K562 (cell line): ENCODE measurements around the gene PCBP4. TPM values are rescaled to one million over a fixed set of nuclear protein-coding genes. Genes with fewer than 3 reads are reported as not detected.

Experiments
- ATAC-seq: fragments of 200-7000 bp; cut with Tn5 transposase; 3 replicates; pipeline ENCODE4 v1.9.1; 2020; ENCODE audit warnings: moderate library complexity
- BruUV-seq: library from RNA; stranded (reverse); fragments of 400-500 nt; replicated peaks from 2 replicates; lab custom pipeline; 2021; lab: Mats Ljungman, UMichigan
- CTCF ChIA-PET: fragments of 300-600 bp; formaldehyde crosslinking; extraction: SDS; loops from one replicate; lab custom pipeline; 2021; ENCODE audit warnings: low intra/inter-chr PET ratio; lab: Yijun Ruan, JAX
- POLR2A ChIA-PET: fragments of 300-600, 350-650 bp; sonication (Branson Sonifier 250); formaldehyde crosslinking; extraction: SDS; loops from one replicate; lab custom pipeline; 2021; ENCODE audit warnings: antibody characterized with exemption, inconsistent platforms; lab: Yijun Ruan, JAX
- DNase-seq, 4 experiments: peaks; one replicate each; pipeline versions ENCODE4 v3.0.0 to v3.0.0-alpha.2; 2011 to 2018; ENCODE audit warnings: low spot score in 3 of 4, mixed read lengths in 3 of 4; ENCODE audit errors: extremely low read depth in 1 of 4
- FAIRE-seq: peaks from 2 replicates; lab custom pipeline; 2011; peaks lifted over from hg19 to GRCh38; lab: Jason Lieb, UNC
- H2AFZ ChIP-seq: 2 replicates; pipeline ENCODE4 v1.6.0; 2011; ENCODE audit warnings: low read depth, low read length, control low read depth, inconsistent platforms
- H3K27ac ChIP-seq: fragments of 200-600 bp; 3 replicates; pipeline ENCODE4 v1.8.0; 2011; ENCODE audit warnings: low read depth, mild to moderate bottlenecking, control low read depth, inconsistent platforms, low read length, moderate library complexity, mixed read lengths; ENCODE audit errors: extremely low read depth
- H3K27me3 ChIP-seq, 2 experiments: fragments of 300-600 bp in 1 of 2; 2 replicates in 1 of 2; 3 replicates in 1 of 2; pipeline versions ENCODE4 v1.6.0 to v1.8.0; 2011; ENCODE audit warnings: inconsistent platforms in 2 of 2, low read length in 2 of 2, mild to moderate bottlenecking in 1 of 2, mixed read lengths in 1 of 2, moderate library complexity in 1 of 2; ENCODE audit not compliant: control insufficient read depth in 2 of 2, insufficient read depth in 2 of 2
- H3K36me3 ChIP-seq: fragments of 300-600 bp; 3 replicates; pipeline ENCODE4 v1.8.0; 2011; ENCODE audit warnings: mild to moderate bottlenecking, low read length, inconsistent platforms; ENCODE audit not compliant: control insufficient read depth, insufficient read depth
- H3K4me1 ChIP-seq, 2 experiments: fragments of 200-600 bp in 1 of 2; replicated peaks in 1 of 2; 2 replicates in 1 of 2; 3 replicates in 1 of 2; pipeline versions ENCODE4 v1.5.1 to v1.8.0; 2011; ENCODE audit warnings: inconsistent platforms in 2 of 2, low read length in 2 of 2, mild to moderate bottlenecking in 1 of 2, mixed read lengths in 1 of 2, moderate library complexity in 1 of 2; ENCODE audit not compliant: control insufficient read depth in 2 of 2, insufficient read depth in 2 of 2
- H3K4me2 ChIP-seq: 2 replicates; pipeline ENCODE4 v1.6.1; 2011; ENCODE audit warnings: low read length, control low read depth, inconsistent platforms, mixed read lengths; ENCODE audit not compliant: insufficient read depth
- H3K4me3 ChIP-seq: fragments of 200-600 bp; sonication (generic), shearing (Covaris generic); 2 replicates; pipeline ENCODE4 v1.5.1; 2016; ENCODE audit warnings: control low read depth, inconsistent platforms
- H3K79me2 ChIP-seq: fragments of 200-600 bp; 3 replicates; pipeline ENCODE4 v1.8.0; 2011; ENCODE audit warnings: low read length, inconsistent platforms; ENCODE audit not compliant: control insufficient read depth, insufficient read depth
- H3K9ac ChIP-seq, 2 experiments: 2 replicates each; pipeline versions ENCODE4 v1.6.0 to v1.6.1; 2011; ENCODE audit warnings: low read depth in 2 of 2, low read length in 2 of 2, control low read depth in 1 of 2, inconsistent platforms in 1 of 2, mild to moderate bottlenecking in 1 of 2, mixed read lengths in 1 of 2; ENCODE audit not compliant: insufficient read depth in 1 of 2
- H3K9me1 ChIP-seq: one replicate; pipeline ENCODE4 v1.6.0; 2011; ENCODE audit warnings: inconsistent platforms, mild to moderate bottlenecking, low read length, moderate library complexity; ENCODE audit not compliant: control insufficient read depth, insufficient read depth
- H3K9me3 ChIP-seq: replicated peaks from 2 replicates; pipeline ENCODE4 v1.5.1; 2011; ENCODE audit warnings: low read depth, low read length, inconsistent platforms; ENCODE audit not compliant: control insufficient read depth, insufficient read depth
- H4K20me1 ChIP-seq: replicated peaks from 2 replicates; pipeline ENCODE4 v1.6.1; 2011; ENCODE audit warnings: low read length, inconsistent platforms, mixed read lengths; ENCODE audit not compliant: control insufficient read depth, insufficient read depth
- CSDE1 ChIP-seq, 2 experiments: fragments of 450-650 bp; IDR thresholded peaks; 2 replicates each; pipeline ENCODE4 v1.6.1; 2016; ENCODE audit warnings: mild to moderate bottlenecking in 1 of 2
- EGR1 ChIP-seq: fragments of 450-650 bp; conservative IDR thresholded peaks from 2 replicates; pipeline ENCODE4 v1.6.1; 2017; ENCODE audit warnings: mild to moderate bottlenecking
- NFIC ChIP-seq: fragments of 450-650 bp; IDR thresholded peaks from 2 replicates; pipeline ENCODE4 v1.6.1; 2017; ENCODE audit warnings: mild to moderate bottlenecking, inconsistent platforms
- RFX1 ChIP-seq: fragments of 450-650 bp; IDR thresholded peaks from 2 replicates; pipeline ENCODE4 v1.6.1; 2016; ENCODE audit warnings: mild to moderate bottlenecking, moderate library complexity
- SPI1 ChIP-seq: IDR thresholded peaks from 2 replicates; pipeline ENCODE4 v1.6.1; 2011; ENCODE audit warnings: low read depth, low read length, control low read depth, borderline replicate concordance
- ZNF23 ChIP-seq: fragments of 250-450 bp; sonication (Bioruptor Pico); IDR thresholded peaks from 2 replicates; pipeline ENCODE4 v1.4.0; 2020; ENCODE audit warnings: mild to moderate bottlenecking
- ZNF239 ChIP-seq: fragments of 250-450 bp; sonication (Bioruptor Pico); IDR thresholded peaks from 2 replicates; pipeline ENCODE4 v1.4.0; 2020; ENCODE audit warnings: mild to moderate bottlenecking
- WGBS: fragments of 100-300 bp; shearing (Covaris generic); methylation state at CpG from one replicate; pipeline ENCODE4 v1.1.6; 2016; ENCODE audit warnings: low coverage, mixed read lengths; ENCODE audit not compliant: insufficient coverage; ENCODE audit errors: missing lambda C conversion rate; 5-methylcytosine and 5-hydroxymethylcytosine counted together
- in situ Hi-C: fragments of 300-500 bp; cut with MboI; formaldehyde crosslinking; loops from 4 replicates; pipeline ENCODE4 v1.15.0; 2018; ENCODE audit warnings: inconsistent platforms, mixed read lengths
- intact Hi-C: fragments of 100-400 bp; cut with micrococcal nuclease; formaldehyde crosslinking; loops from 2 replicates; pipeline ENCODE4 v1.14.2; 2022
- polyA plus RNA-seq, 8 experiments: library from polyadenylated mRNA; depleted of rRNA in 4 of 8; stranded (reverse) in 5 of 8; unstranded in 3 of 8; fragments of >200 nt; fragmentation: Nextera tagmentation in 2 of 8; fragmentation: Illumina TruSeq in 1 of 8; extraction: Ambion mirVana in 2 of 8; extraction: Trizol in 1 of 8; gene quantifications; 2 replicates each; pipeline versions ENCODE4 v1.2.1 to v1.2.3, GENCODE V29; 2011 to 2014; ENCODE audit warnings: inconsistent platforms in 1 of 8, missing spikeins in 1 of 8
- total RNA-seq, 7 experiments: library from RNA; depleted of rRNA in 6 of 7; stranded (reverse); fragments of >200 nt in 6 of 7; fragmentation: Illumina TruSeq in 2 of 7; extraction: Trizol in 2 of 7; gene quantifications; 2 replicates each; pipeline versions ENCODE4 v1.2.1 to v1.2.3, GENCODE V29; 2011 to 2021; ENCODE audit warnings: low replicate concordance in 1 of 7
- TF ChIP-seq, protein P1 (sequence below): sonication (generic); formaldehyde crosslinking; IDR thresholded peaks from 2 replicates; pipeline ENCODE4 v1.8.0; 2022; ENCODE audit warnings: missing genetic modification reagents, mild to moderate bottlenecking, moderate library complexity, borderline replicate concordance
- TF ChIP-seq, protein P2 (sequence below): fragments of 200-800 bp; sonication (Bioruptor generic); IDR thresholded peaks from 2 replicates; pipeline ENCODE4 v1.6.1; 2017; ENCODE audit warnings: missing genetic modification characterization, missing compliant biosample characterization

PCBP4 gene
- total and polyA plus RNA-seq, 9 of the 15 experiments (the other 6 are each of a cell fraction or from before 2014, with no cell fraction given): 0.06 to 5.8 (median 2.6) TPM

DNA sequence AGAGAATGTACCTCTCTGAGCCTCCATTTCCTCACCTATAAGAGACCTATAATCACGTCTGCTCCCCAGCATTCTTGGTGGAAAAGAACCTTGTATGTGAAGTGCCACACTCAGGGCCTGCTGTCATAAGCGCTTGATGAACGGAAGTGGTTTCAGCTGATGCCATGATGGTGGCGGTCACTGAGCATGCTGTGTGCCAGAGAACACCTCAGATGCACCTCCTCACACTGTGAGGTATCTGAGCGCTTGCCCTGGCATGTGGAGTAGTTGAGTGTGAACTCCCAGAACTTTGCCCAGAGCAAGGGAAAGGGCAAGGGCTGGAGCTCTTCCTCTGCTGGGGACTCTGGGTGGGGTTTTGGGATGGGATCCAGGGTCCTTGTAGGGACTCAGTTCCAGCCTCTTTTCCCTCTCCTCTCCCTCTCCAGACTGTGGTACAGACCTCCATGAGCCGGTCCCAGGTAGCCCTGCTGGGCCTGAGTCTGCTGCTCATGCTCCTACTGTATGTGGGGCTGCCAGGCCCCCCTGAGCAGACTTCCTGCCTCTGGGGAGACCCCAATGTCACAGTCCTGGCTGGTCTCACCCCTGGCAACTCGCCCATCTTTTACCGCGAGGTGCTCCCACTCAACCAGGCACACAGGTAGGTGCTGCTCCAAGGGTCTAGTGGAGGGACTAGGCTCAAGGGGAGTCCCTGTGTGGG is 10.3 kb upstream of the PCBP4 start:
- no peak overlapping the region for H2AFZ ChIP-seq
- TF ChIP-seq ZNF239 (CRISPR knock-in tag) (no peak), NFIC (peak; percentile 41; the same call in 1 of the 2 replicates)
- 81% methylated on average over 6 of the region's 9 CpGs for WGBS
- no peaks in the 10 kb centered on the region for H4K20me1 ChIP-seq
- intact Hi-C loops: no loop called here
- no peak overlapping the region for H3K4me3 ChIP-seq
- H3K79me2 ChIP-seq: peaks cover 44% of the 10 kb centered on the region
- ChIA-PET POLR2A (interaction anchor here (0.6 kb wide), 2 partner anchors 9 to 18 kb away, joined by 3 to 4 read pairs; partner anchors contain the start of gene RPL29), CTCF (no interaction called here)
- no peaks in the 10 kb centered on the region for H3K9me3 ChIP-seq
- H3K4me2 ChIP-seq: no peak overlapping the region
- peaks cover 33 to 60% of the 10 kb centered on the region in 2 experiments for H3K4me1 ChIP-seq
- DNase-seq (no peak), ATAC-seq (no peak), FAIRE-seq (no peak)
- peaks cover 2% of the 10 kb centered on the region; the same call in 2 of the 3 replicates for H3K36me3 ChIP-seq
- in situ Hi-C loops: no loop called here
- H3K27me3 ChIP-seq: no peaks in the 10 kb centered on the region
- H3K9me1 ChIP-seq: no peaks in the 10 kb centered on the region
- peak overlapping the region in 1 of 2 experiments; percentile 48; a peak in 1 of 4 replicates for H3K9ac ChIP-seq
- BruUV-seq: no TSS peak
- no peak overlapping the region for H3K27ac ChIP-seq

DNA sequence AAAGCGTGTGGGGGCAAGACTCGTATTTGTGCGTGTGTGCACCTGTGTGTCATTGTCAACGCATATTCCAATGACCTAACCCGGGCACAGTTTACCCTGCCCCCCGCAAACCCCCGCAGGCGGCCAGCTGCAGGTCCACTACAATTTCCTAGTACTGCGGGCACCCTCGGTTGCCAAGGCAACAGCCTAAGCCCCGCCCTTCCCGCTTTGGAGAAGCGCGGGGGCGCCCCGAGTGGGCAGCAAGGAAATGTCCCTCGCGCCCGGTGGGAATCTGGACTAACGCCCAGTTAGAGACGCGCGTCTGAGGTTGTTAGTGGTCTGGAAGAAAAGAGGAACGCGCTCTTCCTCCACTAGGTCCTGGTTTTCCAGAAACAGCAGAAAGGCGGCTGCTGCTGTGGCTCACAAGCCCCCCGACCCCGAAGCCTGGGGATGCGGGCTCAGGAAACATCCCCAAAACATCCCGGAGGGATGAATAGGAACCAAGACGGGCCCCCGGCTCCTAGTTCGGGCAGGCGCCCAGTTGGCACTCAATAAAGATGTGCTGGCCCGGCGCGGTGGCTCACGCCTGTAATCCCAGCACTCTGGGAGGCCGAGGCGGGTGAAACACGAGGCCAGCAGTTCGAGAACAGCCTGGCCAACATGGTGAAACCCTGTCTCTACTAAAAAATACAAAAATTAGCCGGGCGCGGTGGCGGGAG is 8.7 kb upstream of the PCBP4 start:
- ATAC-seq (peak; percentile 16; the same call in 2 of the 3 replicates), DNase-seq (peak; percentile 65 to 76 (median 67)), FAIRE-seq (no peak)
- Histone ChIP-seq H3K9me1 (no peaks in the 10 kb centered on the region), H3K27ac (no peak overlapping the region), H3K27me3 (no peaks in the 10 kb centered on the region), H3K4me1 (peaks cover 23 to 55% of the 10 kb centered on the region in 2 experiments), H3K4me3 (peak overlapping the region; percentile 62; the same call in 1 of the 2 replicates), H3K79me2 (peaks cover 45% of the 10 kb centered on the region), H3K9me3 (no peaks in the 10 kb centered on the region), H4K20me1 (no peaks in the 10 kb centered on the region), H2AFZ (no peak overlapping the region; the same call in 1 of the 2 replicates), H3K9ac (peak overlapping the region in 1 of 2 experiments; percentile 36; a peak in 1 of 4 replicates), H3K4me2 (peak overlapping the region; percentile 92), H3K36me3 (peaks cover 13% of the 10 kb centered on the region; the same call in 2 of the 3 replicates)
- WGBS: 21% methylated on average over 13 of the region's 46 CpGs
- in situ Hi-C loops (no loop called here), intact Hi-C loops (no loop called here)
- CTCF ChIA-PET: no interaction called here
- no TSS peak for BruUV-seq
- POLR2A ChIA-PET: interaction anchor here (1.0 to 3.5 kb wide), 2 partner anchors 14 to 16 kb away, joined by 6 to 19 read pairs; no protein-coding TSS in a partner anchor
- TF ChIP-seq SPI1 (peak; percentile 29; the same call in 1 of the 2 replicates), RFX1 (peak; percentile 95), NFIC (peak; percentile 30; the same call in 1 of the 2 replicates), ZNF23 (no peak), EGR1 (peak; percentile 70), CSDE1 (IDR thresholded peaks at IDR 0.05) (peak in 1 of 2 experiments; percentile 57; a peak in 1 of 4 replicates)
- TF ChIP-seq, protein P1, sequence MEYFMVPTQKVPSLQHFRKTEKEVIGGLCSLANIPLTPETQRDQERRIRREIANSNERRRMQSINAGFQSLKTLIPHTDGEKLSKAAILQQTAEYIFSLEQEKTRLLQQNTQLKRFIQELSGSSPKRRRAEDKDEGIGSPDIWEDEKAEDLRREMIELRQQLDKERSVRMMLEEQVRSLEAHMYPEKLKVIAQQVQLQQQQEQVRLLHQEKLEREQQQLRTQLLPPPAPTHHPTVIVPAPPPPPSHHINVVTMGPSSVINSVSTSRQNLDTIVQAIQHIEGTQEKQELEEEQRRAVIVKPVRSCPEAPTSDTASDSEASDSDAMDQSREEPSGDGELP (CRISPR knock-in tag): peak; percentile 54; the same call in 1 of the 2 replicates
- TF ChIP-seq, protein P2, sequence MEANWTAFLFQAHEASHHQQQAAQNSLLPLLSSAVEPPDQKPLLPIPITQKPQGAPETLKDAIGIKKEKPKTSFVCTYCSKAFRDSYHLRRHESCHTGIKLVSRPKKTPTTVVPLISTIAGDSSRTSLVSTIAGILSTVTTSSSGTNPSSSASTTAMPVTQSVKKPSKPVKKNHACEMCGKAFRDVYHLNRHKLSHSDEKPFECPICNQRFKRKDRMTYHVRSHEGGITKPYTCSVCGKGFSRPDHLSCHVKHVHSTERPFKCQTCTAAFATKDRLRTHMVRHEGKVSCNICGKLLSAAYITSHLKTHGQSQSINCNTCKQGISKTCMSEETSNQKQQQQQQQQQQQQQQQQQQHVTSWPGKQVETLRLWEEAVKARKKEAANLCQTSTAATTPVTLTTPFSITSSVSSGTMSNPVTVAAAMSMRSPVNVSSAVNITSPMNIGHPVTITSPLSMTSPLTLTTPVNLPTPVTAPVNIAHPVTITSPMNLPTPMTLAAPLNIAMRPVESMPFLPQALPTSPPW (CRISPR knock-in tag): peak; percentile 42
